HK-2 (cell line): ENCODE results near the gene PRKCE.

ENCODE experiments used
- DNase-seq: peaks from one replicate; pipeline ENCODE4 v3.0.0-alpha.2; 2018; ENCODE audit not compliant: unreplicated experiment

The PRKCE gene

GRCh38 chr2:46146866-46147502, 495.5 kb downstream of the PRKCE start:
- DNase-seq, result no peak

DNA sequence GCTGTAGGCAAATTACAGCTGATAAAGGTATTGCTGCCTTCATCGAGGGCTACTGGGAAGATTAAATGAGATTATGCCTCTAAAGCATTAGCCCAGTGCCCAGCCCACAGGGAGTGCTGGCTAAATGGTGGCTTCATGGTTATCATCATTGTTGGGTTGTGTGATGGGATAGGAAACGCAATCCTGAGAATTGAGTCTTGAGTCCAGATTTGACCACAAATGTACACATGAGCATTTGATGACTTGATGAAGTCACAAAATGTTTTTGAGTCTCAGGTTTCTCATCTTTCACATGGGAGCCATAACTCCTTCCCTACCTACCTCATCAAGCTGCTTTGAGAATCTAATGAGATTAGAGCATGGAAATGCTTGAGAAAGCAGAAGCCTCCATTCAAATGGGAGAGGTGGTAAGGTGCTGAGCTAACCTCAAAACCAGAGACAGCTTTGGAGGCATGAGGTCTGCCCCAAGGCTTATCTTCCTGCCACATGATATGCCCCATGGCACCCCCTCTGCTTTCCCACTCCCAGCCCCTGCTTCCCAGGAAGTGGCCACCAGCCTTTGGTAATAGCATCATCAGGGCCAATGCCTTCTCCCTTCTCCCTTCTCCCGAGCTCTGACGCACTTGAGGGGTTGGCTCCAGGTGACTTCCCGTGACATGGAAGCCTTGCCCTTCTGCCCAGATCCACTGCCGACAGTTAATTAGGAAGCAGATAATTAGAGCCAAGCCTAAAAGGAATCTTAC, 496.3 kb downstream of the PRKCE start:
- DNase-seq, result no peak

- no peak for DNase-seq
Observed at GRCh38 chr2:46148369-46148736, 496.9 kb downstream of the PRKCE start.

GRCh38 chr2:46150445-46150955, 499.0 kb downstream of the PRKCE start:
- DNase-seq, result no peak

GRCh38 chr2:46151577-46151976, 500.1 kb downstream of the PRKCE start:
- no peak for DNase-seq

DNA sequence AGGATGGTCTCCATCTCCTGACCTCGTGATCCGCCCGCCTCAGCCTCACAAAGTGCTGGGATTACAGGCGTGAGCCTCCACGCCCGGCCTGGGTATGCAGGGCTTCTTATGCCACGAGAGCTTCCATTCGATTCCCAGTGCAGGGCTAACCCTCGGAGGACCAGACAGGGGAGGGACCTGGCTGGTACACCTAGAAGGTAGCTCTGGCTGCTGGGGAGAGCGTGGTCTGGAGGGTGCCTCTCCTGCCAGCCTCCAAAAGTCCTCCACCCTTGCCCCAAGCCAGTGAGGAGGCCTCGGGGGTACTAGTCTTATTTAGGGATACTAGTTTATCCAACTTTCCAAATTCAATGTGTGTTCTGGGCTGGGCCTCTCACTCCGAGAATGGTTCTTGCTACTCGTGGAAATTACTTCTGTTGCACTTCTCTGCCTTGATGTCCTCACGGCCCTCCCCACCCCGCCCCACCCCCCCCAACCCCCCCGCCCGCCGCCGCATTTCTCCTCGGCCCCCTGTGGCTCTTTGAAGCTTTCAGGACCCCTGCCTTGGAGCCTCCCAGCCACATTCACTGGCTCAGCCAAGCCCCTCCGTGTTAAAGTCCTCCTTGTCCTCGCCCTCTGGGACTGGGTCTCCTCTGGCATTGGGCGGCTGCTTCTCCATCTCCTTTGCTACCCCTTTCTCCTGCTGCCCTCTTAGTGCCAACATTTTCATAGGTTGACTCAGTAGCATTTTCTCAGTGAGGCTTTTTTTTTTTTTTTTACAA, 502.7 kb downstream of the PRKCE start:
- no peak for DNase-seq

- DNase-seq, result no peak
Observed at GRCh38 chr2:46157072-46157965, 505.8 kb downstream of the PRKCE start.

DNA sequence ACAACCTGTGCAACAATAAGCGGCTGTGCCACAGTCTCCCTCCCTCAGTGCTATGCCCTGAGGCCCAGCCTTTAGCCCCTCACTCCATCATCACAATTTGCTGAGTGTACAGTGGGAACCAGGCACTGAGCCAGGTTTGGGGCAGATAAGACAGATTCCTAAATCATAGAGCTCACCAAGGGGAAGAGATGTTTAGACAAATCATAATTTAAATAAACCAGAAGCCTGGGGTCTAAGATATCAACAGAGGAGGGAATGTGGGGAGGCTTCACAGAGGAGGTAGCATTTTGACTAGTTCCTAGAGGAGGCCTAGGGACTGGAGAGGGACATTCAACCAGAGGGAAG, 506.5 kb downstream of the PRKCE start:
- DNase-seq, result no peak

DNA sequence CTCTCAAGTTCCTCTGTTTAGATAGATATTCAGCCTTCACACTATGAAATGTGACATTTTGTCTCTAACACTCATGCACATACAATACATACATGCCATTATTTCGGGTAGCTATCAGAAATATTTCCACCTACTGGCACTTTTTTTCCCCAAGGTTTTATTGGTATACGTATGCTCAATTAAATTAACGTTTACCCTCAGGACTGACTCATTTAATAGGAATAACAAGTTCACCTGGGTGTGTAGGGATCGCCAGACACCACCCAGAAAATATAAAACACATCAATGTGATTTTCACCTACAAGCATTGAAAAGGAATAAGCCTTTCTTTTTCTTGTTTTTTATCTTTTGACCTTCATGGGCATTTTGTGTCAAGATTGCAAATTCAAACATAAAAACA, 507.2 kb downstream of the PRKCE start:
- no peak for DNase-seq

- DNase-seq, result no peak
Observed at GRCh38 chr2:46160326-46160725, 508.9 kb downstream of the PRKCE start.

- no peak for DNase-seq
Observed at GRCh38 chr2:46161315-46161714, 509.8 kb downstream of the PRKCE start.

- no peak for DNase-seq
Observed at GRCh38 chr2:46161911-46162310, 510.4 kb downstream of the PRKCE start.

DNA sequence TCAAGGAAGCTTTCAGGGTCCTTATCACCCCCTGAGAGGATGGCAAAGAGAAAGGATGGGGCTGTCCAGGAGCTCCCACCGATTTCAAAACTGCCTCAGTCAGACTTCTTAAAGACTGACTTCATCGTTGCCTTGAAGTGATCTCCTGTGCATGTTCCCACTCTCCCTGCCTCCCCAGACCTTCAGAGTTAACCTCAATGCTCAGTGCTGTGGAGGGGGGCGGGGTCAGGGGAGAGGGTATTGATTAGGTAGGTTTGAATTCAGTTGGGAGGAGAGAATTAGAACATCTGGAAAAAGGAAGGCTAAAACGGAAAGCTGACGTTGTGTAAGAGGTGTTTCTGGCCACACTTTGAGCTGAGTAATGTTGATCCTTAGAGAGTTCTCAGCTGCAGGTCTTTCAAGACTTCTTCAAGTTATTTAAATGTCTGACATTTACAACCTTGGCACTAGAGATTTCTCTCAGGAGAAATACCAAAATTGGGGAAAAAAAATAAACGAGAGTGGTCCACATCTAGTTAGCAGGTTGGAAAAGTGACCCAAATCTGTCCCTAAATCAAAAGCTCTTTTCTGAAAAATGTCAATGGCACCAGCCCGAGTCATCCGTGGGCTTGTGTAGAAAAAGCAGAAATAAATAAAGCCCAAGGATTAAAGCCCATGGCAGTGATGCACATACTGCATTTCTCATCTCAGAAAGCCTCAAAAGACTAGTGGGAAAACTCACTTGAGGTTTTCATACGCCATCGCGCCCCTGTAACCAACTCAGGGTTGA, 511.0 kb downstream of the PRKCE start:
- DNase-seq, result no peak

DNA sequence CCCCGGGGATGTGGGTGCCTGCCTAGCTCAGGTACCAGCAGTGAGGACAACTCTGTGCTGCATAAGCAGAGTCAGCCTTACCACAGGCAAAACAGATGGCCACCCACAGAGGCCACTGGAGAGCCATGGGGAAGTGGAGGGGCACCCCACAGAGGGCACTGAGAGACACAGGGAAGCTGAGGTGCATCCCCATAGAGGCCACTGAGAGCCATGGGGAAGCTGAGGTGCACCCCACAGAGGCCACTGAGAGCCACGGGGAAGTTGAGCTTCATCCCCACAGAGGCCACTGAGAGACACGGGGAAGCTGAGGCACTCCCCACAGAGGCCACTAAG, 511.6 kb downstream of the PRKCE start:
- no peak for DNase-seq

DNA sequence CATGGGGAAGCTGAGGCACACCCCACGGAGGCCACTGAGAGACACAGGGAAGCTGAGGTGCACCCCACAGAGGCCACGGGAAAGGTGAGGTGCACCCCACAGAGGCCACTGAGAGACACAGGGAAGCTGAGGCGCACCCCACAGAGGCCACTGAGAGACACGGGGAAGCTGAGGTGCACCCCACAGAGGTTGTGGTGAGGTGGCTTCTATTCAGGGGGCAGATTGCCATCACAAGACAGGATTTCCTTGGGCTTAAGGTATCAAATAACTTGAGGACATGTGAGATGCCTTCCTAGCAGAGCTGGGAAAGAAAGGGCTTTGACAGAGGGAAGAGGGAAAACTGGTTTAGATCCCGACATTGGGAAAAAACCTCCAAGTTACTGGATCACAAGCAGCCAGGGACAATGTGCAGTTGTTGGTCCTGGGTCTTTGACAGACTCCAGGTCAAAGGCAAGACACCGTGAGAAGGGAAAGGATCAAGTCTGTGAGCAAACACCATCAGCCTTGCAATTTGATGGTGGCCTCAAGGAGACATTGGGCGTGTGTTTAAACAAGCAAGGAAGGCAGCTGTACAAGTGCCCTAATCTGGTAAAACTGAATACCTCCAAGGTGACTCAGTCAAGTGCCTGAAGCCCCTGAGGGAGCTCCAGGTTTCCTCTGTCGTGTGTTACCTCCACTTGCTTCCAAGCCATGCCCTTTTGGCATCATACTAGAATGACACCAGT, 512.5 kb downstream of the PRKCE start:
- peak; percentile 18 for DNase-seq

GRCh38 chr2:46164529-46165301, 513.2 kb downstream of the PRKCE start:
- DNase-seq, result peak; percentile 51

- DNase-seq, result no peak
Observed at GRCh38 chr2:46165916-46166315, 514.4 kb downstream of the PRKCE start.

DNA sequence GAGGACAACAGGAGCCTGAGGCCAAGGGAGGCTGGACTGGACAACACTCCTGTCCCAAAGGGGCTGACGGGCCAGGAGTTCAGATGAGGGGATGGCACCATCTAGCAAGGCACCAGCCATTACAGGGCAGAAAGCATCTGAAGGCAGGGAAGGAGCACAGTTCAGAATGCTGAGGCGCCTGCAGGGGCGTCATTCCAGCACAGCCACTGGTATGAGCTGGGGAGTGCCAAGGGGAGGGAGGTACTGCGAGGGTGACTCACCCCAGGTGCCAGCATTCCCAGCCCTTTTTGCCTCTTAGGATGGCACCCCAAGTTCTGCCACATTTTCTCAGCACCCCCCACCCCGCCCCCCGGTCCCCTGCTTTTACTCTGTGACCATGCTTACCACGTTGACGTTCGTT, 515.9 kb downstream of the PRKCE start:
- no peak for DNase-seq

- DNase-seq, result no peak
Observed at GRCh38 chr2:46167924-46168323, 516.4 kb downstream of the PRKCE start.

DNA sequence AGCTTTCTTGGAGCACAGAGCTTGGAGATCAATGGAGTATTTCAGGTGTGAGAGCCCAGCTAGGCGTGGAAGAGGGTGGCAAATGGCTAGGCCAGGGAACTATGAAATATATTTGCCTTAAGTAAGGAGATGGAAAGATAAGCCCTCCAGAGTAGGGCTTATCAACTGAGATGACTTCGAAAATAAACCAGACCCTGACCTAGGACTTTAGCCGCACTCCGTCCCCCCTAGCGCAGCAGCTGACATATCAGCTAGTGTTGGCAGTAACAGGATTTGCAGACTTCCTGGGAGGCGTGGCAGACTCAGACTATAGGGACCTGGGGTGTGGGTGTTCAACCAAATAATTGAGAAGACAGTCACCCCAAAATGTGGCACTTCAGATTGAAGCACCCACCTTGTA, 518.0 kb downstream of the PRKCE start:
- DNase-seq, result no peak
